ENCODE data around the gene PLEKHG4. TPM values are rescaled to one million over a fixed set of nuclear protein-coding genes. Genes with fewer than 3 reads are reported as not detected.
A peak's percentile ranks its signal among the peaks of the same experiment; 100 is the strongest.

Gene PLEKHG4
- total RNA-seq, 1 experiment from 2014 or later, result 13.9 TPM

- no peak overlapping the region for H3K4ac ChIP-seq (ENCODE audit: low read depth, low read length)
- H3K27ac ChIP-seq (ENCODE audit: insufficient read length, low read depth, low read length), result no peak overlapping the region
- Mint-ChIP-seq H3K27me3 (ENCODE audit: low read depth) (no peaks in the 10 kb centered on the region), H3K36me3 (ENCODE audit: insufficient read depth in 1 of 3, low read depth in 3 of 3) (peaks cover 24 to 67% (median 40%) of the 10 kb centered on the region in 3 experiments), H3K4me1 (peaks cover 10 to 17% of the 10 kb centered on the region in 2 experiments), H3K27ac (peak overlapping the region; percentile 32 to 48 (median 44); a peak in 2 of 7 replicates), H3K9me3 (no peaks in the 10 kb centered on the region), H3K4me3 (no peak overlapping the region)
- no peak overlapping the region for H3T11ph ChIP-seq (ENCODE audit: low read length)
- H2AFZ ChIP-seq (ENCODE audit: low read length), result no peak overlapping the region
- H3K23ac ChIP-seq (ENCODE audit: insufficient read length, low read depth, low read length), result no peak overlapping the region
- H2BK20ac ChIP-seq (ENCODE audit: low read depth, low read length, poor library complexity, severe bottlenecking), result no peak overlapping the region
- no peak overlapping the region for H2BK5ac ChIP-seq (ENCODE audit: insufficient read length, low read length)
- no peak overlapping the region for H4K5ac ChIP-seq (ENCODE audit: insufficient read length, low read depth, low read length)
- no peak for TF ChIP-seq CTCF (conservative IDR thresholded peaks at IDR 0.05)
- no peak overlapping the region for H3K4me2 ChIP-seq (ENCODE audit: insufficient read depth, insufficient read length, low read length)
- H3K23me2 ChIP-seq (ENCODE audit: insufficient read length, low read depth, low read length, poor library complexity, severe bottlenecking), result no peaks in the 10 kb centered on the region
- H2BK15ac ChIP-seq (ENCODE audit: low read depth, low read length), result no peak overlapping the region
- peak; percentile 97 for DNase-seq
- H3K27me3 ChIP-seq (ENCODE audit: insufficient read depth, low read length), result no peaks in the 10 kb centered on the region
- H2BK12ac ChIP-seq (ENCODE audit: insufficient read length, low read depth, low read length), result no peak overlapping the region
- peaks cover 4% of the 10 kb centered on the region for H3K79me1 ChIP-seq (ENCODE audit: insufficient read depth, low read depth, low read length, poor library complexity, severe bottlenecking)
- no peak overlapping the region for H3K18ac ChIP-seq (ENCODE audit: insufficient read length, low read depth, low read length)
- peaks cover 3% of the 10 kb centered on the region for H4K20me1 ChIP-seq (ENCODE audit: control insufficient read depth, insufficient read depth, insufficient read length)
- H4K8ac ChIP-seq (replicated peaks; ENCODE audit: insufficient read length, low read depth, low read length), result no peak overlapping the region
- no peak overlapping the region for H4K91ac ChIP-seq (ENCODE audit: insufficient read length, low read depth, low read length)
- WGBS (ENCODE audit: extremely low coverage, insufficient read length, low lambda C conversion rate), result no CpG with 5 or more reads among the region's 50 CpGs
- H2AK5ac ChIP-seq (ENCODE audit: insufficient read length, low read length), result no peak overlapping the region
- H3K9me3 ChIP-seq (ENCODE audit: control insufficient read depth, low read depth, low read length), result no peaks in the 10 kb centered on the region
- no peak overlapping the region for H3K14ac ChIP-seq (ENCODE audit: insufficient read depth, low read length)
- no peak overlapping the region for H3K9ac ChIP-seq (ENCODE audit: extremely low read depth, insufficient read length, low read length)
- H2BK120ac ChIP-seq (ENCODE audit: low read depth, low read length, poor library complexity, severe bottlenecking), result no peak overlapping the region
- no peaks in the 10 kb centered on the region for H3K79me2 ChIP-seq (ENCODE audit: insufficient read depth, low read length)
- H3K56ac ChIP-seq (ENCODE audit: insufficient read length, low read depth, low read length), result no peak overlapping the region
- H3K4me1 ChIP-seq (ENCODE audit: insufficient read depth, low read length), result peaks cover 10% of the 10 kb centered on the region; the same call in 1 of the 2 replicates
Measured at GRCh38 chr16:67236563-67237395, 42.6 kb upstream of the PLEKHG4 start.

All from H9 (cell line).